ENCODE data around the gene CDK9.
A peak's percentile ranks its signal among the peaks of the same experiment; 100 is the strongest.

- TF ChIP-seq, protein P1, sequence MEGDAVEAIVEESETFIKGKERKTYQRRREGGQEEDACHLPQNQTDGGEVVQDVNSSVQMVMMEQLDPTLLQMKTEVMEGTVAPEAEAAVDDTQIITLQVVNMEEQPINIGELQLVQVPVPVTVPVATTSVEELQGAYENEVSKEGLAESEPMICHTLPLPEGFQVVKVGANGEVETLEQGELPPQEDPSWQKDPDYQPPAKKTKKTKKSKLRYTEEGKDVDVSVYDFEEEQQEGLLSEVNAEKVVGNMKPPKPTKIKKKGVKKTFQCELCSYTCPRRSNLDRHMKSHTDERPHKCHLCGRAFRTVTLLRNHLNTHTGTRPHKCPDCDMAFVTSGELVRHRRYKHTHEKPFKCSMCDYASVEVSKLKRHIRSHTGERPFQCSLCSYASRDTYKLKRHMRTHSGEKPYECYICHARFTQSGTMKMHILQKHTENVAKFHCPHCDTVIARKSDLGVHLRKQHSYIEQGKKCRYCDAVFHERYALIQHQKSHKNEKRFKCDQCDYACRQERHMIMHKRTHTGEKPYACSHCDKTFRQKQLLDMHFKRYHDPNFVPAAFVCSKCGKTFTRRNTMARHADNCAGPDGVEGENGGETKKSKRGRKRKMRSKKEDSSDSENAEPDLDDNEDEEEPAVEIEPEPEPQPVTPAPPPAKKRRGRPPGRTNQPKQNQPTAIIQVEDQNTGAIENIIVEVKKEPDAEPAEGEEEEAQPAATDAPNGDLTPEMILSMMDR (IDR thresholded peaks at IDR 0.05), result no peak
- peak in 2 of 3 donors; percentile 22 to 30 for TF ChIP-seq POLR2AphosphoS5 (IDR thresholded peaks at IDR 0.05)
These were observed 10.5 kb downstream of the CDK9 start for GRCh38 chr9:127796225-127796813.

All from breast epithelium (tissue), 3 donors.